ENCODE measurements around the gene ARHGAP18. TPM values are rescaled to one million over a fixed set of nuclear protein-coding genes. Genes with fewer than 3 reads are reported as not detected.
A peak's percentile ranks its signal among the peaks of the same experiment; 100 is the strongest.

ARHGAP18 gene
- total RNA-seq, 3 donors from 2014 or later, result 2.1 to 2.5 (median 2.3) TPM

- Mint-ChIP-seq H3K4me3 (peak overlapping the region; percentile 92), H3K27me3 (ENCODE audit: low read depth) (no peaks in the 10 kb centered on the region), H3K4me1 (ENCODE audit: low read depth) (peaks cover 33% of the 10 kb centered on the region)
These were observed 1.3 kb downstream of the ARHGAP18 start for GRCh38 chr6:129708496-129709195.

GRCh38 chr6:129707882-129708495 lies 2.0 kb downstream of the ARHGAP18 start:
- Mint-ChIP-seq H3K27me3 (ENCODE audit: low read depth) (no peaks in the 10 kb centered on the region), H3K4me3 (no peak overlapping the region), H3K4me1 (ENCODE audit: low read depth) (peaks cover 33% of the 10 kb centered on the region), H3K9me3 (no peaks in the 10 kb centered on the region), H3K36me3 (ENCODE audit: insufficient read depth) (no peaks in the 10 kb centered on the region)
- DNase-seq, result no peak
- ATAC-seq, result no peak

More at GRCh38 chr6:129708496-129709195, 1.3 kb downstream of the ARHGAP18 start:
- DNase-seq, result no peak
- H3K36me3 Mint-ChIP-seq (ENCODE audit: insufficient read depth), result no peaks in the 10 kb centered on the region
- no peaks in the 10 kb centered on the region for H3K9me3 Mint-ChIP-seq
- ATAC-seq, result no peak

GRCh38 chr6:129707028-129707427 lies 2.9 kb downstream of the ARHGAP18 start:
- Mint-ChIP-seq H3K4me1 (ENCODE audit: low read depth) (peaks cover 33% of the 10 kb centered on the region), H3K9me3 (no peaks in the 10 kb centered on the region)
- ATAC-seq, result no peak

GRCh38 chr6:129705212-129705611 lies 4.8 kb downstream of the ARHGAP18 start:
- Mint-ChIP-seq H3K9me3 (no peaks in the 10 kb centered on the region), H3K4me1 (ENCODE audit: low read depth) (peaks cover 30% of the 10 kb centered on the region), H3K27me3 (ENCODE audit: low read depth) (no peaks in the 10 kb centered on the region), H3K4me3 (no peak overlapping the region), H3K36me3 (ENCODE audit: insufficient read depth) (no peaks in the 10 kb centered on the region)
- no peak for DNase-seq
- ATAC-seq, result no peak

More at GRCh38 chr6:129707028-129707427, 2.9 kb downstream of the ARHGAP18 start:
- Mint-ChIP-seq H3K4me3 (no peak overlapping the region), H3K27me3 (ENCODE audit: low read depth) (no peaks in the 10 kb centered on the region), H3K36me3 (ENCODE audit: insufficient read depth) (no peaks in the 10 kb centered on the region)
- DNase-seq, result no peak

GRCh38 chr6:129704708-129705107 lies 5.3 kb downstream of the ARHGAP18 start:
- no peak for DNase-seq
- H3K9me3 Mint-ChIP-seq, result no peaks in the 10 kb centered on the region
- H3K36me3 Mint-ChIP-seq (ENCODE audit: insufficient read depth), result no peaks in the 10 kb centered on the region
- H3K4me3 Mint-ChIP-seq, result no peak overlapping the region
- no peak for ATAC-seq
- H3K27me3 Mint-ChIP-seq (ENCODE audit: low read depth), result no peaks in the 10 kb centered on the region
- peaks cover 28% of the 10 kb centered on the region for H3K4me1 Mint-ChIP-seq (ENCODE audit: low read depth)

- Mint-ChIP-seq H3K4me1 (ENCODE audit: low read depth) (peaks cover 10% of the 10 kb centered on the region), H3K4me3 (no peak overlapping the region), H3K36me3 (ENCODE audit: insufficient read depth) (no peaks in the 10 kb centered on the region), H3K9me3 (no peaks in the 10 kb centered on the region), H3K27me3 (ENCODE audit: low read depth) (no peaks in the 10 kb centered on the region)
- ATAC-seq, result no peak
- DNase-seq, result no peak
These were observed 8.1 kb downstream of the ARHGAP18 start for GRCh38 chr6:129701721-129702455.

- no peak for ATAC-seq
- no peaks in the 10 kb centered on the region for H3K36me3 Mint-ChIP-seq (ENCODE audit: insufficient read depth)
- H3K4me3 Mint-ChIP-seq, result no peak overlapping the region
- no peaks in the 10 kb centered on the region for H3K9me3 Mint-ChIP-seq
- no peaks in the 10 kb centered on the region for H3K27me3 Mint-ChIP-seq (ENCODE audit: low read depth)
- H3K4me1 Mint-ChIP-seq (ENCODE audit: low read depth), result peaks cover 16% of the 10 kb centered on the region
- no peak for DNase-seq
These were observed 9.3 kb downstream of the ARHGAP18 start for GRCh38 chr6:129700666-129701065.

GRCh38 chr6:129699659-129700058 lies 10.3 kb downstream of the ARHGAP18 start:
- Mint-ChIP-seq H3K27me3 (ENCODE audit: low read depth) (no peaks in the 10 kb centered on the region), H3K9me3 (no peaks in the 10 kb centered on the region), H3K4me1 (ENCODE audit: low read depth) (peaks cover 20% of the 10 kb centered on the region), H3K4me3 (no peak overlapping the region), H3K36me3 (ENCODE audit: insufficient read depth) (no peaks in the 10 kb centered on the region)
- no peak for DNase-seq
- no peak for ATAC-seq

GRCh38 chr6:129698430-129698829 lies 11.5 kb downstream of the ARHGAP18 start:
- H3K36me3 Mint-ChIP-seq (ENCODE audit: insufficient read depth), result no peaks in the 10 kb centered on the region
- H3K4me3 Mint-ChIP-seq, result no peak overlapping the region
- ATAC-seq (no peak), DNase-seq (no peak)
- H3K4me1 Mint-ChIP-seq (ENCODE audit: low read depth), result peaks cover 18% of the 10 kb centered on the region
- H3K9me3 Mint-ChIP-seq, result no peaks in the 10 kb centered on the region
- no peaks in the 10 kb centered on the region for H3K27me3 Mint-ChIP-seq (ENCODE audit: low read depth)

- ATAC-seq, result no peak
- Mint-ChIP-seq H3K27me3 (ENCODE audit: low read depth) (no peaks in the 10 kb centered on the region), H3K4me1 (ENCODE audit: low read depth) (peaks cover 18% of the 10 kb centered on the region), H3K4me3 (no peak overlapping the region), H3K9me3 (no peaks in the 10 kb centered on the region), H3K36me3 (ENCODE audit: insufficient read depth) (no peaks in the 10 kb centered on the region)
- no peak for DNase-seq
These were observed 12.2 kb downstream of the ARHGAP18 start for GRCh38 chr6:129697788-129698187.

GRCh38 chr6:129696843-129697242 lies 13.1 kb downstream of the ARHGAP18 start:
- no peak for ATAC-seq
- no peaks in the 10 kb centered on the region for H3K27me3 Mint-ChIP-seq (ENCODE audit: low read depth)
- peaks cover 20% of the 10 kb centered on the region for H3K4me1 Mint-ChIP-seq (ENCODE audit: low read depth)
- no peak overlapping the region for H3K4me3 Mint-ChIP-seq
- no peak for DNase-seq
- no peaks in the 10 kb centered on the region for H3K36me3 Mint-ChIP-seq (ENCODE audit: insufficient read depth)
- H3K9me3 Mint-ChIP-seq, result no peaks in the 10 kb centered on the region

GRCh38 chr6:129696028-129696418 lies 14.0 kb downstream of the ARHGAP18 start:
- H3K4me1 Mint-ChIP-seq (ENCODE audit: low read depth), result peaks cover 21% of the 10 kb centered on the region
- DNase-seq, result no peak
- H3K4me3 Mint-ChIP-seq, result no peak overlapping the region
- ATAC-seq, result no peak
- no peaks in the 10 kb centered on the region for H3K9me3 Mint-ChIP-seq
- no peaks in the 10 kb centered on the region for H3K27me3 Mint-ChIP-seq (ENCODE audit: low read depth)
- H3K36me3 Mint-ChIP-seq (ENCODE audit: insufficient read depth), result no peaks in the 10 kb centered on the region

GRCh38 chr6:129695373-129696027 lies 14.5 kb downstream of the ARHGAP18 start:
- H3K27me3 Mint-ChIP-seq (ENCODE audit: low read depth), result no peaks in the 10 kb centered on the region
- no peaks in the 10 kb centered on the region for H3K9me3 Mint-ChIP-seq
- H3K36me3 Mint-ChIP-seq (ENCODE audit: insufficient read depth), result no peaks in the 10 kb centered on the region
- H3K4me3 Mint-ChIP-seq, result no peak overlapping the region
- DNase-seq (no peak), ATAC-seq (peak; percentile 59 to 65)
- peaks cover 20% of the 10 kb centered on the region for H3K4me1 Mint-ChIP-seq (ENCODE audit: low read depth)

- ATAC-seq, result no peak
- Mint-ChIP-seq H3K4me1 (ENCODE audit: low read depth) (peaks cover 17% of the 10 kb centered on the region), H3K4me3 (no peak overlapping the region), H3K9me3 (no peaks in the 10 kb centered on the region), H3K36me3 (ENCODE audit: insufficient read depth) (no peaks in the 10 kb centered on the region), H3K27me3 (ENCODE audit: low read depth) (no peaks in the 10 kb centered on the region)
- DNase-seq, result no peak
These were observed 15.9 kb downstream of the ARHGAP18 start for GRCh38 chr6:129694036-129694435.
